Tibial nerve (tissue), 4 donors: ENCODE measurements around the gene AKAP6.

Source experiments
- EP300 ChIP-seq, 2 donors: sonication (generic); formaldehyde crosslinking; IDR thresholded peaks; one replicate each; pipeline ENCODE4 v1.6.1; 2017; ENCODE audit warnings: antibody characterized with exemption in 2 of 2, mild to moderate bottlenecking in 1 of 2
- POLR2A ChIP-seq, 2 donors: fragments of 450-650 bp; IDR thresholded peaks; one replicate each; pipeline ENCODE4 v1.6.1; 2017; ENCODE audit warnings: antibody characterized with exemption in 2 of 2, mild to moderate bottlenecking in 2 of 2, moderate library complexity in 2 of 2
- TF ChIP-seq, protein P1 (sequence below), 5 experiments: fragments of 200-600 bp in 3 of 5; fragments of 450-650 bp in 2 of 5; sonication (generic) in 3 of 5; IDR thresholded peaks; one replicate each; pipeline ENCODE4 v1.5.1; 2016 to 2019; ENCODE audit warnings: antibody characterized with exemption in 5 of 5, mild to moderate bottlenecking in 3 of 5, moderate library complexity in 2 of 5

DNA sequence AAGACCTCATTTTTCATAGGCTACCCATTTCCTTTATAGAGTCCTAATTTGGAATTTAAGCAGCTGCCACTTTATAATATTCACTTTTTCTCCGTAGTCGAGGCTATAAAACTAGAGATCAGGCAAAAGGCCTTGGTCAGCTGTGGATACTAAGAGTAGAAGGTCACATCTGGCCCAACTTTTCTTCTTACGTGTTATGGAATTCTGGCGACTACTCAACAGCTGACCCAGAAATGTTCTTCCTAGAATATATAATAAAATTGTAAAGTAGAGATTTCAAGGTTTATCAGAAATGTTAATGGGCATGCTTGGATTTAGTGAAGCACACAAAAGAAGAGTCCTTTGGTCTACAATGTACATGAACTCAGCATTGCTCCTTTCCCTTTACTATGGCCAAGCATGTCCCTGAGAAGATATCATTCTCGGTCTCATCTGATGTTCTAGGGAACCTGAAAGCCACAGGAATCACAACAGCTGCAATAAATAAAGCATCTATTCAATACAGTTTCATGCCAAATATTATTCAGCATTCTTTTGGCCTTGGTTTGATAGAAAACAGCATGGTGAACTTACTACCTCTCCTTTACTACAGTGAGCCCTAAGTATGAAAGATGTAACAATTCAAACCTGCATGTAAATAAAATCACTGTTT lies 348.2 kb downstream of the AKAP6 start:
- TF ChIP-seq, protein P1, sequence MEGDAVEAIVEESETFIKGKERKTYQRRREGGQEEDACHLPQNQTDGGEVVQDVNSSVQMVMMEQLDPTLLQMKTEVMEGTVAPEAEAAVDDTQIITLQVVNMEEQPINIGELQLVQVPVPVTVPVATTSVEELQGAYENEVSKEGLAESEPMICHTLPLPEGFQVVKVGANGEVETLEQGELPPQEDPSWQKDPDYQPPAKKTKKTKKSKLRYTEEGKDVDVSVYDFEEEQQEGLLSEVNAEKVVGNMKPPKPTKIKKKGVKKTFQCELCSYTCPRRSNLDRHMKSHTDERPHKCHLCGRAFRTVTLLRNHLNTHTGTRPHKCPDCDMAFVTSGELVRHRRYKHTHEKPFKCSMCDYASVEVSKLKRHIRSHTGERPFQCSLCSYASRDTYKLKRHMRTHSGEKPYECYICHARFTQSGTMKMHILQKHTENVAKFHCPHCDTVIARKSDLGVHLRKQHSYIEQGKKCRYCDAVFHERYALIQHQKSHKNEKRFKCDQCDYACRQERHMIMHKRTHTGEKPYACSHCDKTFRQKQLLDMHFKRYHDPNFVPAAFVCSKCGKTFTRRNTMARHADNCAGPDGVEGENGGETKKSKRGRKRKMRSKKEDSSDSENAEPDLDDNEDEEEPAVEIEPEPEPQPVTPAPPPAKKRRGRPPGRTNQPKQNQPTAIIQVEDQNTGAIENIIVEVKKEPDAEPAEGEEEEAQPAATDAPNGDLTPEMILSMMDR (IDR thresholded peaks at IDR 0.05), result no peak
- TF ChIP-seq EP300 (IDR thresholded peaks at IDR 0.05), result no peak
- TF ChIP-seq POLR2A (IDR thresholded peaks at IDR 0.05), result no peak
